Breast epithelium (tissue), 3 donors: ENCODE results near the gene ECPAS.

Experiments
- POLR2A ChIP-seq: fragments of 450-650 bp; IDR thresholded peaks from one replicate; pipeline ENCODE4 v1.6.1; 2016; ENCODE audit warnings: antibody characterized with exemption, mild to moderate bottlenecking, moderate library complexity
- POLR2AphosphoS5 ChIP-seq, 3 donors: sonication (generic); formaldehyde crosslinking; IDR thresholded peaks; one replicate each; pipeline ENCODE4 v1.6.1; 2017; ENCODE audit warnings: antibody characterized with exemption in 3 of 3
- TF ChIP-seq, protein P1 (sequence below), 3 donors: fragments of 450-650 bp; IDR thresholded peaks; one replicate each; pipeline ENCODE4 v1.5.1; 2016 to 2017; ENCODE audit warnings: antibody characterized with exemption in 3 of 3, mild to moderate bottlenecking in 3 of 3, moderate library complexity in 3 of 3

DNA sequence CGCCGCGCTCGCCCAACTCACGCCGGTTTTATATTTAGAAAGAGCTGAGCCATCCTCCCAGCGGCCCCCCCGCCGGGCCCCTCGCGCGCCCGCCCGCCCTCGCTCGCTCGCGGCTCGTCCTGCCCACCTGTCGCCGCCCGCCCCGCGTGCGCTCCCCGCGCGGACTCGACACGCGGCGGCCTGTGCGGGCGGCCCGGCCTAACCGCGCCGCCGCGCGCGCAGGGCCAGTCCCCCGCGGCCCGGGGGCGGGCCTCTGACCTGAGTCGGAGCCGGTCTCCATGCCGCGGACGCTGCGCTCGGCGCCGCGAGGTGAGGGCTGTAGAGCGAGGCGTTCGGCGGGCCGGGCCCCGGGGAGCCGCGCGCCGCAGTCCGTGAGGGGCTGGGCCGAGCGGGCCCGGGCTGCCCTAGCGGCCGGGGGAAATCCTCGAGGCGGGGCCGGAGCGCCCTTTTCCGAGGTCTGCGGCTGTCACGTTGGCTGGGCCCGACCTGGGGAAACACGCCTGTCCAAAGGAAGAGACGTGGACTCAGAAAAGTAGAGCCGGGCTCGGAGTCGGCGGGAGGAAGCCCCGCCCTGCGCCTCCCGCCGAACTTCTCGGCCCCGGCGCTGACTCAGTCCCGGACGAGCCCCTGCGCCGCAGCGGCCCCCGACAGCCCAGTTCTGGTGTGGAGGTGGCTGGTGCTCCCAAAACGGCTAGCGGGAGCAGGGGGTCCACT lies at the start of gene ECPAS:
- TF ChIP-seq, protein P1, sequence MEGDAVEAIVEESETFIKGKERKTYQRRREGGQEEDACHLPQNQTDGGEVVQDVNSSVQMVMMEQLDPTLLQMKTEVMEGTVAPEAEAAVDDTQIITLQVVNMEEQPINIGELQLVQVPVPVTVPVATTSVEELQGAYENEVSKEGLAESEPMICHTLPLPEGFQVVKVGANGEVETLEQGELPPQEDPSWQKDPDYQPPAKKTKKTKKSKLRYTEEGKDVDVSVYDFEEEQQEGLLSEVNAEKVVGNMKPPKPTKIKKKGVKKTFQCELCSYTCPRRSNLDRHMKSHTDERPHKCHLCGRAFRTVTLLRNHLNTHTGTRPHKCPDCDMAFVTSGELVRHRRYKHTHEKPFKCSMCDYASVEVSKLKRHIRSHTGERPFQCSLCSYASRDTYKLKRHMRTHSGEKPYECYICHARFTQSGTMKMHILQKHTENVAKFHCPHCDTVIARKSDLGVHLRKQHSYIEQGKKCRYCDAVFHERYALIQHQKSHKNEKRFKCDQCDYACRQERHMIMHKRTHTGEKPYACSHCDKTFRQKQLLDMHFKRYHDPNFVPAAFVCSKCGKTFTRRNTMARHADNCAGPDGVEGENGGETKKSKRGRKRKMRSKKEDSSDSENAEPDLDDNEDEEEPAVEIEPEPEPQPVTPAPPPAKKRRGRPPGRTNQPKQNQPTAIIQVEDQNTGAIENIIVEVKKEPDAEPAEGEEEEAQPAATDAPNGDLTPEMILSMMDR (IDR thresholded peaks at IDR 0.05), result no peak
- TF ChIP-seq POLR2AphosphoS5 (IDR thresholded peaks at IDR 0.05) (peak in 1 of 3 donors; percentile 32), POLR2A (no peak)
